ENCODE data around the gene NME4.
"Not testable (repeated sequence)": the region's sequence is repeated elsewhere in the genome, so short reads cannot be mapped to it uniquely, and the experiment has no call there.

Gene NME4

GRCh38 chr16:354291-354881 is 42.6 kb upstream of the NME4 start:
- FAIRE-seq, result no peak
- no peak for TF ChIP-seq PAX5 (IDR thresholded peaks at IDR 0.05; ENCODE audit: insufficient read depth, low read length, severe bottlenecking)
- no peak for TF ChIP-seq POLR2AphosphoS5 (IDR thresholded peaks at IDR 0.05; ENCODE audit: low read depth, low read length)
- no peak for TF ChIP-seq SPI1 (IDR thresholded peaks at IDR 0.05; ENCODE audit: low read depth, low read length)
- TF ChIP-seq POU2F2 (IDR thresholded peaks at IDR 0.05; ENCODE audit: low read depth, low read length), result no peak
- no peak for TF ChIP-seq TAF1 (IDR thresholded peaks at IDR 0.05; ENCODE audit: low read depth, low read length)
- no peak for TF ChIP-seq POLR2A (IDR thresholded peaks at IDR 0.05; ENCODE audit: low read depth, low read length)
- no peak for DNase-seq (ENCODE audit: insufficient read length, low spot score)

GRCh38 chr16:354971-355461 is 42.0 kb upstream of the NME4 start:
- FAIRE-seq, result no peak
- TF ChIP-seq TAF1 (IDR thresholded peaks at IDR 0.05; ENCODE audit: low read depth, low read length), result no peak
- no peak for TF ChIP-seq POLR2AphosphoS5 (IDR thresholded peaks at IDR 0.05; ENCODE audit: low read depth, low read length)
- no peak for TF ChIP-seq POLR2A (IDR thresholded peaks at IDR 0.05; ENCODE audit: low read depth, low read length)
- TF ChIP-seq POU2F2 (IDR thresholded peaks at IDR 0.05; ENCODE audit: low read depth, low read length), result no peak
- TF ChIP-seq PAX5 (IDR thresholded peaks at IDR 0.05; ENCODE audit: insufficient read depth, low read length, severe bottlenecking), result no peak
- no peak for TF ChIP-seq SPI1 (IDR thresholded peaks at IDR 0.05; ENCODE audit: low read depth, low read length)
- no peak for DNase-seq (ENCODE audit: insufficient read length, low spot score)

GRCh38 chr16:356741-357140 is 40.3 kb upstream of the NME4 start:
- FAIRE-seq, result no peak
- no peak for DNase-seq (ENCODE audit: insufficient read length, low spot score)
- TF ChIP-seq POLR2A (IDR thresholded peaks at IDR 0.05; ENCODE audit: low read depth, low read length), result no peak

GRCh38 chr16:359067-359763 is 37.8 kb upstream of the NME4 start:
- TF ChIP-seq SPI1 (IDR thresholded peaks at IDR 0.05; ENCODE audit: low read depth, low read length), result no peak
- no peak for TF ChIP-seq POU2F2 (IDR thresholded peaks at IDR 0.05; ENCODE audit: low read depth, low read length)
- no peak for TF ChIP-seq PAX5 (IDR thresholded peaks at IDR 0.05; ENCODE audit: insufficient read depth, low read length, severe bottlenecking)
- TF ChIP-seq POLR2AphosphoS5 (IDR thresholded peaks at IDR 0.05; ENCODE audit: low read depth, low read length), result no peak
- TF ChIP-seq TAF1 (IDR thresholded peaks at IDR 0.05; ENCODE audit: low read depth, low read length), result no peak
- TF ChIP-seq POLR2A (IDR thresholded peaks at IDR 0.05; ENCODE audit: low read depth, low read length), result no peak
- FAIRE-seq (no peak), DNase-seq (ENCODE audit: insufficient read length, low spot score) (no peak)

GRCh38 chr16:359871-360697 is 36.9 kb upstream of the NME4 start:
- FAIRE-seq, result no peak
- TF ChIP-seq TAF1 (IDR thresholded peaks at IDR 0.05; ENCODE audit: low read depth, low read length) (no peak), SPI1 (IDR thresholded peaks at IDR 0.05; ENCODE audit: low read depth, low read length) (no peak), PAX5 (IDR thresholded peaks at IDR 0.05; ENCODE audit: insufficient read depth, low read length, severe bottlenecking) (no peak), POLR2A (IDR thresholded peaks at IDR 0.05; ENCODE audit: low read depth, low read length) (no peak), POU2F2 (IDR thresholded peaks at IDR 0.05; ENCODE audit: low read depth, low read length) (no peak), POLR2AphosphoS5 (IDR thresholded peaks at IDR 0.05; ENCODE audit: low read depth, low read length) (no peak)
- no peak for DNase-seq (ENCODE audit: insufficient read length, low spot score)

- no peak for FAIRE-seq
- DNase-seq (ENCODE audit: insufficient read length, low spot score), result no peak
- no peak for TF ChIP-seq TAF1 (IDR thresholded peaks at IDR 0.05; ENCODE audit: low read depth, low read length)
- TF ChIP-seq POU2F2 (IDR thresholded peaks at IDR 0.05; ENCODE audit: low read depth, low read length), result no peak
- no peak for TF ChIP-seq POLR2A (IDR thresholded peaks at IDR 0.05; ENCODE audit: low read depth, low read length)
- no peak for TF ChIP-seq PAX5 (IDR thresholded peaks at IDR 0.05; ENCODE audit: insufficient read depth, low read length, severe bottlenecking)
- no peak for TF ChIP-seq SPI1 (IDR thresholded peaks at IDR 0.05; ENCODE audit: low read depth, low read length)
- no peak for TF ChIP-seq POLR2AphosphoS5 (IDR thresholded peaks at IDR 0.05; ENCODE audit: low read depth, low read length)
Observed at GRCh38 chr16:360698-361336, 36.2 kb upstream of the NME4 start.

- TF ChIP-seq PAX5 (IDR thresholded peaks at IDR 0.05; ENCODE audit: insufficient read depth, low read length, severe bottlenecking) (no peak), TAF1 (IDR thresholded peaks at IDR 0.05; ENCODE audit: low read depth, low read length) (no peak), POLR2A (IDR thresholded peaks at IDR 0.05; ENCODE audit: low read depth, low read length) (no peak), SPI1 (IDR thresholded peaks at IDR 0.05; ENCODE audit: low read depth, low read length) (no peak), POU2F2 (IDR thresholded peaks at IDR 0.05; ENCODE audit: low read depth, low read length) (no peak), POLR2AphosphoS5 (IDR thresholded peaks at IDR 0.05; ENCODE audit: low read depth, low read length) (no peak)
- FAIRE-seq (peak; percentile 55), DNase-seq (ENCODE audit: insufficient read length, low spot score) (no peak)
Observed at GRCh38 chr16:361341-361871, 35.6 kb upstream of the NME4 start.

- DNase-seq (ENCODE audit: insufficient read length, low spot score) (peak; percentile 96), FAIRE-seq (peak; percentile 93)
- TF ChIP-seq POLR2AphosphoS5 (IDR thresholded peaks at IDR 0.05; ENCODE audit: low read depth, low read length) (no peak), POU2F2 (IDR thresholded peaks at IDR 0.05; ENCODE audit: low read depth, low read length) (peak; percentile 31; the same call in 1 of the 2 replicates)
Observed at GRCh38 chr16:361872-362701, 34.9 kb upstream of the NME4 start.

GRCh38 chr16:362702-362999 is 34.3 kb upstream of the NME4 start:
- not testable (repeated sequence) for FAIRE-seq; DNase-seq (ENCODE audit: insufficient read length, low spot score)
